Astrocyte (in vitro differentiated cells and primary cell): ENCODE results near the gene PLA2G2F. TPM values are rescaled to one million over a fixed set of nuclear protein-coding genes. Genes with fewer than 3 reads are reported as not detected.

Experiments
- DNase-seq: peaks from one replicate; pipeline ENCODE4 v3.0.0-alpha.2; 2010; ENCODE audit warnings: low read depth
- FAIRE-seq: peaks from 2 replicates; lab custom pipeline; 2011; peaks lifted over from hg19 to GRCh38; lab: Jason Lieb, UNC
- H2AFZ ChIP-seq: 2 replicates; pipeline ENCODE4 v1.6.0; 2012; ENCODE audit warnings: low read depth, low read length, inconsistent platforms
- H3K27ac ChIP-seq: 2 replicates; pipeline ENCODE4 v1.5.1; 2011; ENCODE audit warnings: low read depth, low read length, inconsistent platforms
- H3K27me3 ChIP-seq: 2 replicates; pipeline ENCODE4 v1.6.0; 2011; ENCODE audit warnings: low read length, inconsistent platforms; ENCODE audit not compliant: insufficient read depth
- H3K36me3 ChIP-seq: 2 replicates; pipeline ENCODE4 v1.5.1; 2011; ENCODE audit warnings: low read length, inconsistent platforms; ENCODE audit not compliant: insufficient read depth
- H3K4me1 ChIP-seq: 2 replicates; pipeline ENCODE4 v1.5.1; 2011; ENCODE audit warnings: low read length, inconsistent platforms; ENCODE audit not compliant: insufficient read depth
- H3K4me2 ChIP-seq: 2 replicates; pipeline ENCODE4 v1.6.0; 2012; ENCODE audit warnings: low read length, inconsistent platforms
- H3K4me3 ChIP-seq: 2 replicates; pipeline ENCODE4 v1.5.1; 2011; ENCODE audit warnings: low read depth, mild to moderate bottlenecking, low read length, inconsistent platforms; ENCODE audit not compliant: insufficient read depth
- H3K79me2 ChIP-seq: 2 replicates; pipeline ENCODE4 v1.6.0; 2012; ENCODE audit warnings: mild to moderate bottlenecking, low read length, inconsistent platforms; ENCODE audit not compliant: insufficient read depth
- H3K9ac ChIP-seq: 2 replicates; pipeline ENCODE4 v1.6.0; 2012; ENCODE audit warnings: mild to moderate bottlenecking, low read length, inconsistent platforms
- H3K9me3 ChIP-seq: 2 replicates; pipeline ENCODE4 v1.5.1; 2012; ENCODE audit warnings: low read depth, mild to moderate bottlenecking, low read length, inconsistent platforms; ENCODE audit not compliant: insufficient read depth
- H4K20me1 ChIP-seq: 2 replicates; pipeline ENCODE4 v1.6.0; 2012; ENCODE audit warnings: low read length, inconsistent platforms; ENCODE audit not compliant: insufficient read depth
- H3K27ac Mint-ChIP-seq: one replicate; pipeline ENCODE4 v1.8.0; 2021; ENCODE audit warnings: mild to moderate bottlenecking, mixed read lengths; ENCODE audit not compliant: unreplicated experiment
- H3K27me3 Mint-ChIP-seq: one replicate; pipeline ENCODE4 v1.8.0; 2021; ENCODE audit warnings: low read depth, mixed read lengths; ENCODE audit not compliant: unreplicated experiment
- H3K36me3 Mint-ChIP-seq: one replicate; pipeline ENCODE4 v1.8.0; 2021; ENCODE audit warnings: low read depth, mixed read lengths; ENCODE audit not compliant: unreplicated experiment
- H3K4me1 Mint-ChIP-seq: one replicate; pipeline ENCODE4 v1.8.0; 2021; ENCODE audit warnings: low read depth, mixed read lengths; ENCODE audit not compliant: unreplicated experiment
- H3K4me3 Mint-ChIP-seq: one replicate; pipeline ENCODE4 v1.8.0; 2021; ENCODE audit warnings: mild to moderate bottlenecking, moderate library complexity, mixed read lengths; ENCODE audit not compliant: unreplicated experiment
- H3K9me3 Mint-ChIP-seq: one replicate; pipeline ENCODE4 v1.8.0; 2021; ENCODE audit warnings: mild to moderate bottlenecking, mixed read lengths; ENCODE audit not compliant: unreplicated experiment
- CTCF ChIP-seq: IDR thresholded peaks from 2 replicates; pipeline ENCODE4 v1.5.1; 2011; ENCODE audit warnings: low read depth, mild to moderate bottlenecking, inconsistent platforms, low read length, moderate library complexity; ENCODE audit not compliant: insufficient read depth
- EZH2 ChIP-seq: IDR thresholded peaks from 2 replicates; pipeline ENCODE4 v1.6.1; 2012; ENCODE audit warnings: mild to moderate bottlenecking, low read length, inconsistent platforms; ENCODE audit not compliant: insufficient read depth
- total RNA-seq: library from RNA; stranded (reverse); gene quantifications from 2 replicates; pipeline ENCODE4 v1.2.1, GENCODE V29; 2021

The PLA2G2F gene
- total RNA-seq, 1 donor from 2014 or later: 0.23 TPM

GRCh38 chr1:20179371-20180128 lies 40.4 kb downstream of the PLA2G2F start:
- Histone ChIP-seq H2AFZ (no peak overlapping the region), H3K79me2 (no peaks in the 10 kb centered on the region), H3K9ac (no peak overlapping the region), H3K4me2 (no peak overlapping the region), H3K27me3 (peaks cover 26% of the 10 kb centered on the region), H4K20me1 (no peaks in the 10 kb centered on the region), H3K27ac (no peak overlapping the region), H3K9me3 (no peaks in the 10 kb centered on the region), H3K36me3 (no peaks in the 10 kb centered on the region), H3K4me3 (no peak overlapping the region), H3K4me1 (no peaks in the 10 kb centered on the region)
- H3K27ac Mint-ChIP-seq: no peak overlapping the region
- DNase-seq (no peak), FAIRE-seq (no peak)
- H3K4me3 Mint-ChIP-seq: no peak overlapping the region
- peaks cover 15% of the 10 kb centered on the region for H3K9me3 Mint-ChIP-seq
- TF ChIP-seq CTCF: no peak
- H3K27me3 Mint-ChIP-seq: peaks cover 70% of the 10 kb centered on the region
- H3K36me3 Mint-ChIP-seq: no peaks in the 10 kb centered on the region
- H3K4me1 Mint-ChIP-seq: no peaks in the 10 kb centered on the region

GRCh38 chr1:20180129-20180843 lies 41.2 kb downstream of the PLA2G2F start:
- no peak for FAIRE-seq

More at GRCh38 chr1:20180129-20180843, 41.2 kb downstream of the PLA2G2F start:
- no peak overlapping the region for H3K4me3 Mint-ChIP-seq
- Histone ChIP-seq H4K20me1 (no peaks in the 10 kb centered on the region), H3K36me3 (no peaks in the 10 kb centered on the region), H3K27me3 (peaks cover 26% of the 10 kb centered on the region), H3K9me3 (no peaks in the 10 kb centered on the region), H3K27ac (no peak overlapping the region), H3K9ac (no peak overlapping the region), H3K79me2 (no peaks in the 10 kb centered on the region), H3K4me2 (no peak overlapping the region), H3K4me3 (no peak overlapping the region), H3K4me1 (no peaks in the 10 kb centered on the region), H2AFZ (no peak overlapping the region)
- no peak overlapping the region for H3K27ac Mint-ChIP-seq
- peaks cover 19% of the 10 kb centered on the region for H3K9me3 Mint-ChIP-seq
- H3K36me3 Mint-ChIP-seq: peaks cover 2% of the 10 kb centered on the region
- no peaks in the 10 kb centered on the region for H3K4me1 Mint-ChIP-seq
- DNase-seq: no peak
- peaks cover 70% of the 10 kb centered on the region for H3K27me3 Mint-ChIP-seq
- TF ChIP-seq CTCF: no peak
- no peak for TF ChIP-seq EZH2
